HG03457 (cell line): Measurements from ENCODE around the gene SMC3.

Experiments
- ATAC-seq: cut with Tn5 transposase; IDR thresholded peaks from one replicate; pipeline ENCODE4 v1.9.1; 2021; ENCODE audit warnings: moderate number of reproducible peaks; ENCODE audit not compliant: unreplicated experiment

SMC3 gene

GRCh38 chr10:110544958-110545537 is 22.4 kb upstream of the SMC3 start:
- ATAC-seq: no peak

DNA sequence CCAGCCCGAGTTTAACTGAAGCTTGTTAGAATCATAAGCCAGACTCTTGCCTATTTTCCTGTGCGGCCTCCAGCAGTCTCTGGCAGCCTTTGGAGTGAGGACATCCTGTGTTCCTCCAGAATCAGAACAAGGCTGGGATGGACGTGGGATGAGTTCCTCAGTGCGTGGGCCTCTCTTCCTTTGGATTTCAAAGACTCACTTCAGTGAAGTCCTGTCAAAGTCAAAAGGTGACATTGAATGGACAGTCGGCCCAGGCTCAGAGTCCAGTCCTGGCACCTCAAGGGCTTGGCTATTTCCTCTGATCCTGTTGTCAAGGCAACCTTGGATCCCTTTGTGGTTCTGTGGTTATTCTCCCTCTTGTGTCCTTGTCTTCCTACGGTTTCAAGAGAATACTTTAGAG is 21.4 kb upstream of the SMC3 start:
- ATAC-seq: no peak

DNA sequence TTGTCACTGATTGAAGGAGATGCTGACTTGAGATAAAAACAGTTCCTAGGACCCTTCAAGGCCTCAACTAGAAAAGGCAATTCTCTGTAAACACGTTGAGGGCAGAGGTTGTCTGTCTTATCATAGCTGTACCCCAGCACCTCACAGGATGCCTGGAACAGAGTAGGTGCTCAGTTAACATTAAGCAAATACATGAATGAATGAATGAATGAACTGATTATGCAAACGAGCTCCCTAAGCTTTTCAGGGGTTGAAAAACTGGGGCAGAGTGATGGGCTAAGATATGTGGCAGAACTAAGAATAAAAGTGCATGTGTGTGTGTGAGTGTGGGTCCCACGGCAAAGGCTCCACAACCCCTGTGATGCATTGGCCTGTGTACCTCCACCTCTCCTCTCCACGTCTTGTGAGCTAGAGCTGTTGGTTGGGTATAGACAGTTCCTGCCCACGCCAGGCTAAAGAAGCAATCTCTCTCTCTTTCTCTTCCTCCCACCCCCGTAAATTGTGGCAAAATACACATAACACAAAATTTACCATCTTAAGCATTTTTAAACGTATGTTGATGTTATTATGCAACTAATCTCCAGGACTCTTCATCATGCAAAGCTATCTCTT is 20.9 kb upstream of the SMC3 start:
- no peak for ATAC-seq

- no peak for ATAC-seq
Observed at GRCh38 chr10:110547139-110547761, 20.2 kb upstream of the SMC3 start.

GRCh38 chr10:110548002-110548401 is 19.5 kb upstream of the SMC3 start:
- no peak for ATAC-seq

GRCh38 chr10:110549211-110549610 is 18.3 kb upstream of the SMC3 start:
- ATAC-seq: no peak

GRCh38 chr10:110553905-110554304 is 13.6 kb upstream of the SMC3 start:
- ATAC-seq: no peak

GRCh38 chr10:110556296-110556695 is 11.2 kb upstream of the SMC3 start:
- no peak for ATAC-seq

- ATAC-seq: no peak
Observed at GRCh38 chr10:110556969-110557601, 10.4 kb upstream of the SMC3 start.

DNA sequence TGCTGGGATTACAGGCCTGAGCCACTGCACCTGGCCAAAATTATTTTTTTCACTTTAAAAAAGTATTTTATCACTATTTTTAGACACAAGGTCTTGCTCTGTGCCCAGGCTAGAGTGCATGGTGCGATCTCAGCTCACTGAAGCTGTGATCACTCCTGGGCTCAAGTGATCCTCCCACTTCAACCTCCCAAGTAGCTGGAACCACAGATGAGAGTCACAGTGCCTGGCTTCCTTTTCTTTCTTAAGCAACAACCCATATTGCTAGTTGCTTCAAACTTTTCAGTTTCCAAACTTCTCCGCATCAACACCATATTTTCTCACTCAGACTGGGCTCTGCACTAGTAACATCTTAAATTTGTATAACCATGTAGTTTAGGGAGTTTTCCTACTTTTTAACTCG is 9.5 kb upstream of the SMC3 start:
- no peak for ATAC-seq

GRCh38 chr10:110560012-110560411 is 7.5 kb upstream of the SMC3 start:
- ATAC-seq: no peak

GRCh38 chr10:110561292-110561691 is 6.2 kb upstream of the SMC3 start:
- ATAC-seq: no peak

DNA sequence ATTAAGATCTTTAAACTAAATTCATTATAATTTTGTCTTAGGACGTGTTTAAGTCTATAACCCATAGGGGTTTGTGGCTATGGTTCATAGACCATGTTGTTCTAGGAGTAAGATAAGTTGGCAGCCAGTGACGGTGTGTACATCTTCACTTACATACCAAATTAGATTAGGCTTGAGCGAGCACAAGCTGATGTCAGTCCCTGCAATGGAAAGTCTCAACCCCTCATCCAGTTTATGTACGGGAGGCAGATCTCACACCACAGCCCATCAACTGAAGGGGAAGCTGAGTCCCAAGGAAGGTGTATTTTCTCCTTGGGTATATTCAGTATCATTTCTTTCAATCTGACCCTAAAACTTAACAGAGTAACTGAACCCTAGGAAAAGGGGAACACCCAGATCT is 5.1 kb upstream of the SMC3 start:
- ATAC-seq: no peak

GRCh38 chr10:110563132-110563531 is 4.4 kb upstream of the SMC3 start:
- ATAC-seq: no peak

DNA sequence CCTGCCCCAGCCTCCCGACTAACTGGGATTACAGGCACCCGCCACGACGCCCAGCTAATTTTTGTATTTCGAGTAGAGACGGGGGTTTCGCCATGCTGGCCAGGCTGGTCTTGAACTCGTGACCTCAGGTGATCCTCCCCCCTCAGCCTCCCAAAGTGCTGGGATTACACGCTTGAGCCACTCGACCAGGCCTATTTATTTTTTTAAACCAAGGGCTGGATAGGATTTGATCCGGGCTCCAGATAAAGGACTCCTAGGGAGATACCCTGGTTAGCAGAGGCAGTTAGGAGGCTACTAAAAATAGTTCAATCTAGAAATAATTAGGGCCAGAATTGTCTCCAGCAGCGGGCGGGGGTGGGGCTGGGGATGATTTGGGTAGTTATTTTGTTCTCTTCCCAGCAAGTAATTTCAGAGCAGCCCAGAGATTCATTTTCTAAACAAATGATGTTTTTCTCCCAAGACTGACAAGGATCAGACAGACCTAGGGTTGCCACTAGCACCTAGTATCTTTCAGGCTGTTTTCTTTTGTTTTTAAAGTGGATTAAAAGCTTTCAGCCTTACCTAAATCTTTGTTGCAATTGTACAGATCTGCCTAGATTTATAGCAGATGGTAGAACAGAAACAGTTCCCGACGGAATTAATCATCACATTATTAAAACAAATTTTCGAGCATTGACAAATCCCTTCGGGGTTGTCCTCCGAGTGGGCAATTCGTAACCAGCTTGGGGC is 859 bp upstream of the SMC3 start:
- no peak for ATAC-seq

DNA sequence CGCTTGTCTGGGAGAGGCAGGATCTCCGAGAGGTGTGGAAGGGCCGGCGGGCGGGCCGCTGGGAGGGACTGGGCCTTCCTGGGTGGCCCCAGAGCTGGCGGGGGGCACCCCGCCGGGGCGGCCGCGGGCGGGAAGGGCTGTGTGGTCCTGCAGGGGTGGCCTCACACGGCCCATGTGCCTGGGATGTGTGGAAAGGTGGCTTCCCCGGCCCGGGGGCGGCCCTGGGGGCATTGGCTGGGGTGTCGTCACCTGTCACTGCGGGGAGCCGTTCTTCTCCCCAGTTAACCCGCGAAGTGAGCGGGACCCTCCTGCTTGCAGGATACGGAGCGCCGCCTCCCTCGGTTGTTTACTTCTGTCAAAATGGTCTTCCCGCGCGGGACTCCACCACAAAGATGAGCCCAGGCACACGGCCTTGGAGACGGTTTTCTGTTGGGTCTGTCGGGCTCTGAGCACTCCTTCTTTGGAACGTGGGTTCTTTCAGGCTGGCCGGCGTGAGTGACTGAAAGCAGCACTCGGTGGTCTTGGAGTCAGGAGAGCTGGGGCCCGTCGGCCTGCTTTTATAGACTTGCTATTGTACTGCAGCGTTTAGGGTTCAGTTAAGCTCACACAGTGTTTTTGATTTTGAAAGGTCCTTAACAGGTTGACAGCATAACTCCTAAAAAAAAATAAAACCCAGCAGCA is 700 bp downstream of the SMC3 start:
- peak; percentile 29 for ATAC-seq

DNA sequence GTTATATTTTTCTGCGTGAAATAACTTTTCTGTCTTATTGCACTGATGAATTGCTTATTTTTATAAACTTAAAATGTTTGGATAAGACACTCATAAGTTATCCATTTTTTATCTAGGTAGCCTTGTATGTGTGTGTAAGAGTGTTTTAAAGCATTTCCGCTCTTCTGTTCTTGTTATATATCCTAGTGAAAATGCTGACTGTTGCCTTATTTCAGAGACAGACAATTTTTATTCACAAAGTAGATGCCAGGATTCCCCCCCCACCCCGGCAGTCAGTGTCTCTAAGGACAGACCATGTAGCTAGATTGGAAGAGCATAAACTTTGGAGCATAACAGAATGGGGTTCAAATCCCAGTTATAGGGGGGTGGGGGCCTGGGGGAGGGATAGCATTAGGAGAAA is 1.6 kb downstream of the SMC3 start:
- no peak for ATAC-seq

DNA sequence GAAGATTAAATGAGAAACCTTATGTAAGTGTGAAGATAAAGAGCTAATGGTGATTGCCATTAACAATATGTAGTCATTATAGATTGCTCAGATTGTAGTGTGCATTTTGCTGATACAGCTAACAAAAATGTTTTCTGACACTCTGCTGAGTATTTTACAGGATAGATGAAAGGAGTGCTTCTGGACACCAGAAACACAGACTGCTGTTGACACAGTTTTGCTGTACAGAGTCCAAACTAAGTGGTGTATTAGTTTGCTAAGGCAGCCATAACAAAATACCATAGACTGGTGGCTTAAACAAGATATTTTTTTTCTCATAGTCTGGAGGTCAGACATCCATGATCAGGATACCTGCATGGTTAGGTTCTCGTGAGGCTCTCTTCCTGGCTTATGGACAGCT is 2.2 kb downstream of the SMC3 start:
- no peak for ATAC-seq

- ATAC-seq: no peak
Observed at GRCh38 chr10:110571093-110571743, 3.7 kb downstream of the SMC3 start.

DNA sequence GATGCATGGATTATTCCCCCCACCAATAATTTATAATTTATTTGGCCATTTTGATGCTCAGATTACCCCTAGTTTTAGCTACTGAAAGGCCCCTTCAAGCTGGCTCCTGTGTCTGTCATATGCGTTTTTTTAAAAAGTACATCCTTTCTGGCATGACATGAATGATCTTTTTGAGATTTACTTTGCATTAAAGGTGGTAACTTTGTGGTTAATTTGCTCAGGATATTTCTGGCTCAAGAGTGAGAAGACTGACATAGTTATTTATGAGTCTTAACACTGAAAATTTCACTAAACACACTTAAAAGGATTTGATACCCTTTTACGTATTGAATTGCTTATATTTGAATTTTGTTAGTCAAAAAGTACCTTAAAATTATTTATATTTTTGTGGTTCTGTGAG is 5.4 kb downstream of the SMC3 start:
- ATAC-seq: no peak

- ATAC-seq: no peak
Observed at GRCh38 chr10:110574420-110574819, 6.9 kb downstream of the SMC3 start.
